GM21825 (cell line): ENCODE results near the gene SOX18.
"Not testable (repeated sequence)": the region's sequence is repeated elsewhere in the genome, so short reads cannot be mapped to it uniquely, and the experiment has no call there.

ENCODE experiments used
- ATAC-seq: cut with Tn5 transposase; IDR thresholded peaks from one replicate; pipeline ENCODE4 v1.9.1; 2021; ENCODE audit warnings: mild to moderate bottlenecking, moderate library complexity; ENCODE audit not compliant: unreplicated experiment

The SOX18 gene

DNA sequence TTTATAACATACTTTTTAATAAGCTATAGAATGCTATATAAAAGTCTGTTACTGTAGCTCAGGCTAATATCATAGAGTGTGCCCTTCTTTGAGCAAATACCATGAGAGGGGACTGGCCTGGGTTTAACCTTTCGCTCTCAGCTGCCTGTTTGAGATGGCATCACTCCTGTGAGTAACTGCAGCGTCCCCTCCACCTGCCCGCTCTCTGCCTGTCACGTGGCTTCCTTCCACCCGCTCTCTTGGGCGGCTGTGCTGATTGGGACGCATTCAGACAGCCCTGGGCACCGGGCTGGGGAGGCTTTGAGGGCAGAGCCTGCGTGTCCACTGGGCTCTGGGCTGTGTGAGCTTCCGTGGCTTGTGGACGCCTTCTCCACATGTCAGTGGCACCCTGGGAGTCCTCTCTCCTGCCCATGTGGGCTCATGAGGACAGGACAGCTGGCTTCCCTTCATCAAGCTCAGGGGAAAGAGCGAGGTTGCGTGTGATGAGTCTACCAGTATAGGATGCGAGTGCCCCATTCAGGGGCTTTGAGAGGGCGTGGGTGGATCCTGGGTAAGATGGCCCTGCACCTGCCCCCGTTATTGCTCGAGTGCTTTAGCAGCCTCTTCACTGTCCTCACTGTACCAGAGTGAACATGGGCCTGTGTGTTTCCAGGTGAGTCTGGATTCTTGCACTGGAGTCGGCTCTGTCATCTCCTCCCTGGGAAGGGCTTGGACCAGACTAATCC is 24.2 kb downstream of the SOX18 start:
- ATAC-seq = no peak

DNA sequence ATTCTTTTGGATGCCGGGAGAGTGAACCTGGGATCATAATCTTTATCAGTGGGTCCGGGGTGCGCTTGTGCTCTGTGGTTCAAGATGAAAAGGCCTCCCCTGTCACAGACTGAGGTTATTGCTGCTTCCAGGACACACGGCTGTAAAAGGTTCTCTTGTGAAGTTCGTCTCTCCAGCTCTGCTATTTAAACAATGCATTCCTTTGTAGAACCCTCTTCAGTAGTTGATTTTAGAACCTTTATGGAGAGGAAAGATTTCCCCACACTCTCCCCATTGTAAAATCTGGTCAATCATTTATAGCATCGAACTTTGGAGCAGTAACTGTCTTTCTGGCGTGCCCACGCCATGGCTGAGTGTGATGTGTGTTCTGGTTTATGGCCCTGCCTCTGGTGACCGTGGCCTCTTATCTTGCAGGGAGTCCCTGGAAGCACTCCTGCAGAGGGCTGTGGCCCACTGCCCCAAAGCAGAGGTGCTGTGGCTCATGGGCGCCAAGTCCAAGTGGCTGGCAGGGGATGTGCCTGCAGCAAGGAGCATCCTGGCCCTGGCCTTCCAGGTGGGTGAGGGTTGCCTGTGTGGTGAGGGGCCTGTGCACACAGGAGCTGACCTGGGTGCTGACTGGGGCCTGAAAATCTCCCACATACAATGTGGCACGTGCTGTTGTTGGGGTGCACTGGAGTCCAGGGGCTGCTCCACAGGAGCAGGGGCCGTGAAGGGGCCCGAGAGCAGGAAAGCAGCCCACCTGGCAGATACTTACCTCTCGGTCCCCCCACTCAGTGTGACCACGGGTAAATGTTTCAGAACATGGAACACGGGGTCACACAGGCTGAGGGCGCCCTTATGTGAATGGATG is 25.1 kb downstream of the SOX18 start:
- ATAC-seq = no peak

- ATAC-seq = no peak
Measured at GRCh38 chr20:64023361-64024140, 25.9 kb downstream of the SOX18 start.

GRCh38 chr20:64022671-64023360 is 26.6 kb downstream of the SOX18 start:
- ATAC-seq = no peak

DNA sequence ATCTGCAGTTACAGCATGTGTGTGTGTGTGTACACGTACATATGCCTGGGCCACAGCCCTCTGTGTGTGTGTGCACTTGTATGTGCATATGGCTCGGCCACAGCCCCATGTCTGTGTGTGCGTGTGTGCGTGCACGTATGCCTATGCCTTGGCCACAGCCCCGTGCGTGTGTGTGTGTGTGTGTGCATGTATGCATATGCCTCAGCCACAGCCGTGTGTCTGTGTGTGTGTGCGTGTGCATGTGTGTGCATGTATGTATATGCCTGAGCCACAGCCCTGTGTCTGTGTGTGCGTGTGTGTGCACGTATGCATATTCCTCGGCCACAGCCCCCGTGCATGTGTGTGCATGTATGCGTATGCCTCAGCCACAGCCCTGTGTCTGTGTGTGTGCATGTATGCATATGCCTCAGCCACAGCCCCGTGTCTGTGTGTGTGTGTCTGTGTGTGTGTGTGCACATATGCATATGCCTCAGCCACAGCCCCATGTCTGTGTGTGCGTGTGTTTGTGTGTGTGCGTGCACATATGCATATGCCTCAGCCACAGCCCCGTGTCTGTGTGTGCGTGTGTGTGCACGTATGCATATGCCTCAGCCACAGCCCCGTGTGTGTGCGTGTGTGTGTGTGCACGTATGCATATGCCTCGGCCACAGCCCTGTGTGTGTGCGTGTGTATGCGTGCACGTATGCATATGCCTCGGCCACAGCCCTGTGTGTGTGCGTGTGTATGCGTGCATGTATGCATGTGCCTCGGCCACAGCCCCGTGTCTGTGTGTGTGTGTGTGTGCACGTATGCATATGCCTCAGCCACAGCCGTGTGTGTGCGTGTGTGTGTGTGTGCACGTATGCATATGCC is 28.1 kb downstream of the SOX18 start:
- no peak for ATAC-seq

DNA sequence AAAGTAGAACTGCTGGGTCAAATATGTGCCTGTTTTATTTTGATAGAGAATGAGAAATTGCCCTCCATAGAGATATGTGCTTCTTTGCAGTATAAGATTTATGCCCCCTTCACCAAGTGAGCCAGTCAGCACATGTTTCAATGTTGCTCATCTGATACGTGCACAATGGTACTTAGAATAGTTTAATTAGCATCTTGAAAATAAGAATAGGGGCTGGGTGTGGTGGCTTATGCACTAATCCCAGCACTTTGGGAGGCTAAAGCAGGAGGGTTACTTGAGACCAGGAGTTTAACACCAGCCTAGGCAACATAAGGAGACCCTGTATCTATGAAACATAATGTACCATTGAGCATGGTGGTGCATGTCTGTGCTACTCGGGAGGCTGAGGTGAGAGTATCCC is 33.8 kb downstream of the SOX18 start:
- ATAC-seq = no peak

DNA sequence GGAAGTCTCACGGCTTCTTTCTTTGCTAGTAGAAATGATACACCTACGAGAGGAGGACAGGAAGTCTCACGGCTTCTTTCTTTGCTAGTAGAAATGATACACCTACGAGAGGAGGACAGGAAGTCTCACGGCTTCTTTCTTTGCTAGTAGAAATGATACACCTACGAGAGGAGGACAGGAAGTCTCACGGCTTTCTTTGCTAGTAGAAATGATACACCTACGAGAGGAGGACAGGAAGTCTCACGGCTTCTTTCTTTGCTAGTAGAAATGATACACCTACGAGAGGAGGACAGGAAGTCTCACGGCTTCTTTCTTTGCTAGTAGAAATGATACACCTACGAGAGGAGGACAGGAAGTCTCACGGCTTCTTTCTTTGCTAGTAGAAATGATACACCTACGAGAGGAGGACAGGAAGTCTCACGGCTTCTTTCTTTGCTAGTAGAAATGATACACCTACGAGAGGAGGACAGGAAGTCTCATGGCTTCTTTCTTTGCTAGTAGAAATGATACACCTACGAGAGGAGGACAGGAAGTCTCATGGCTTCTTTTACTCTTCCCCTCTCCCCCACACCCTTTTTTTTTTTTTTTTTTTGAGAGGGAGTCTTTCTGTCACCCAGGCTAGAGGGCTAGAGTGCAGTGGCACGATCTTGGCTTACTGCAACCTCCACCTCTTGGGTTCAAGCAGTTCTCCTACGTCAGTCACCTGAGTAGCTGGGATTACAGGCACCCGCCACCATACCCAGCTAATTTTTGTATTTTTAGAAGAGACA is 36.9 kb downstream of the SOX18 start:
- ATAC-seq = not testable (repeated sequence)

DNA sequence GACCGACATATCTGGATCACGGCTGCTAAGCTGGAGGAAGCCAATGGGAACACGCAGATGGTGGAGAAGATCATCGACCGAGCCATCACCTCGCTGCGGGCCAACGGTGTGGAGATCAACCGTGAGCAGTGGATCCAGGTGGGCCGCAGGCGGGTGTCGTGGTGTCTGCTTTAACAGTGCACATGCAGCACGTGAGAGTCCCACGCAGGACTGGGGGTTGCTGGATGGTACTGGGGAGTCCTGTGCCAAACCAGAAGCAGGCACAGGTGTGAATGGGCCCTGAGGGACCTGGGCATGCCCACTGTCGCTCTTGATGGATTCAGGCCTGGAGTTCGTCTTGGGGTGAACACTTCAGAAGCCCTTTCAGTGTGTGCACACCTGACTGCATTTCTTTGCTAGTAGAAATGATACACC is 38.1 kb downstream of the SOX18 start:
- ATAC-seq = peak; percentile 27

DNA sequence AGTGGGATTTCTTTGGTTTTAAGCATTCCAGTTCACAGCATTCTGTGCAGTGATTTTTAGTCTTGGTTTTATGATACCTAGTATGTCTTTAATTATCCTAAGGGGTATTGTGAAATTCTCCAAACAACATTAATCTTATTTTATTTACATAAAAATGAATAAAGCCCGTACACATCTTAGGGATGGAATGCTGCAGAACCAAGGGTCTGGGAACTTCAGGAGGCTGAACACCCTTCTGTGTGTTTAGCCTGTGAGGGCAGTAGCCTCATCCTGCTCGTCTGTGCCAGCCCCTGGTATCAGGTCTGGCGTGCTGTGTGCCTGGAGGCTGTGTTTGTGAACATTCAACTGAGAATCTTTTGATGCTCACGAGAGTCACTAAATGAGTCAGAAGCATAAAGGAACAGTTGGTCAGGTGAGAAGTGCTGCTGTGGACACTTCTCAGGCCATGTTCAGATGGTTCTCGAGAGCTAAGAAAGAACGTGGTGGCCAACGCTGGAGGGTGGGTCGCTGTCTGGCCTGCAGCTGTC is 38.7 kb downstream of the SOX18 start:
- ATAC-seq = peak; percentile 41

GRCh38 chr20:64009811-64010387 is 39.5 kb downstream of the SOX18 start:
- no peak for ATAC-seq

- no peak for ATAC-seq
Measured at GRCh38 chr20:64006902-64007301, 42.5 kb downstream of the SOX18 start.

DNA sequence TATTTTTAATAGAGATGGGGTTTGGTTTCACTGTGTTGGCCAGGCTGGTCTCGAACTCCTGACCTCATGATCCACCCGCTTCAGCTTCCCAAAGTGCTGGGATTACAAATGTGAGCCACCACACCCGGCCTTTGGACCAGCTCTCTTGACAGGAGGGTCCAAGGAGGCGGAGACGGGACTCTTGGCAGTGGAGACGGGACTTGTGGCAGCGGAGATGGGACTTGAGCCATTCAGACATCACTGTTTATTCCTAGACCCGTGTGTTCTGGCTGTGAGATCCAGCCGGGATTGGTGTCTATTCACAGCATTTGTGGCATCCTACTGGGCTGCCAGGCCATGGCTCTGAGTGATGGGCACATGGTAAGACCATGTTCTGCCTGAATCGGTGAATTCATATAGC is 42.9 kb downstream of the SOX18 start:
- ATAC-seq = no peak

DNA sequence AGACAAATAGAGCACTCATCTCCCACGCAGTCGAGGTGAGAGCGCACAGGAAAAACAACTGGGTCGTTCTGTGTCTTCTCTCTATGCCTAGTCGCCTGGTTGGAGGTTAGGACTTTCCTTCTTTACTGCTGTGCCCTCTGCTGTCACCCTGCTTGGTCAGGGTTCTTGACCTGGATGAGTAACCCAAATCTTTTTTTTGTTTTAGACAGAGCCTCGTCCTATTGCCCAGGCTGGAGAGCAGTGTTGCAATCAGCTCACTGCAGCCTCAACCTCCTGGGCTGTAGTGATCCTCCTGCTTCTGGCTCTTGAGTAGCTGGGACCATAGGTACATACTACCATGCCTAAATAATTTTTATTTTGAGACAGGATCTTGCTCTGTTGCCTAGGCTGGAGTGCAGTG is 44.0 kb downstream of the SOX18 start:
- no peak for ATAC-seq

- no peak for ATAC-seq
Measured at GRCh38 chr20:64003960-64004725, 45.3 kb downstream of the SOX18 start.

DNA sequence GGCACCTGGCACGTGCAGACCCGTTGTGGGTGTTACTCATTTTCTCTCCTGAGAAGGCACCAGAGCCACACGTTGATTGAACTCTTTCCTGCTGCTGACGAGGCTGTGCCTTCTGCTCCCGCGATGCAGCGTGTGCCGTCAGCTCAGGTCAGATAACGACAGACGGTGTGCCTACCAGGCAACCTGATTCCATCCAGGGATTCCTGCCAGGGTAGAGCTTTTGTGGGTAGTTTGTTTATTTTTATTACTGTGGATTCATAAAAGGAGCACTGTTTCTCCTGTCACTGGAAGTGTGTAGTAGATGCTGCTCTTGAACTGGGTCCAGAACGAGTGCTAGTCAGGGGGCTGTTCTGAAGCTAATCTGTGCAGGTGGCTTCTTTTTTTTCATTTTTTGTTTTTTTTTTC is 47.8 kb downstream of the SOX18 start:
- no peak for ATAC-seq

DNA sequence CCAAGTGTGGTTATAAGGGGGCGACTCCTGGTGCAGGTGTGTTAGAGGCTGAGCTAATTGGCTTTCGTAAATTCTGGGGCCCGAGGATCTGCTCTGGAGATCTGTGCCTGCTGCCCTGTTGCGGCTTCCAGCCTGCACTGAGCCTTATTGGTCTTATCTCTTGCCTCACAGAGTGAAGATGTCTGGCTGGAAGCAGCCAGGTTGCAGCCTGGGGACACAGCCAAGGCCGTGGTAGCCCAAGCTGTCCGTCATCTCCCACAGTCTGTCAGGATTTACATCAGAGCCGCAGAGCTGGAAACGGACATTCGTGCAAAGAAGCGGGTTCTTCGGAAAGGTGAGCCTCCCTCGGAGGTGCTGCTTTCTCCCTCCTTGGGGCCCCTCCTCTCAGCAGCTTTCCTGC is 48.5 kb downstream of the SOX18 start:
- ATAC-seq = no peak
